Bronchial epithelial cell (primary cell): ENCODE data around the gene PAX7. TPM values are rescaled to one million over a fixed set of nuclear protein-coding genes. Genes with fewer than 3 reads are reported as not detected.

Source experiments
- DNase-seq: peaks from one replicate; pipeline ENCODE4 v3.0.0-alpha.2; 2010; ENCODE audit warnings: low read depth
- FAIRE-seq: peaks from 2 replicates; lab custom pipeline; 2011; peaks lifted over from hg19 to GRCh38; lab: Jason Lieb, UNC
- H3K27me3 ChIP-seq: 2 replicates; pipeline ENCODE4 v1.5.1; 2011; ENCODE audit warnings: low read length; ENCODE audit not compliant: control insufficient read depth, insufficient read depth
- H3K36me3 ChIP-seq: 2 replicates; pipeline ENCODE4 v1.5.1; 2011; ENCODE audit warnings: low read length; ENCODE audit not compliant: control insufficient read depth, insufficient read depth
- H3K4me3 ChIP-seq: 2 replicates; pipeline ENCODE4 v1.5.1; 2011; ENCODE audit warnings: mild to moderate bottlenecking, low read depth, low read length, control low read depth
- CTCF ChIP-seq: IDR thresholded peaks from 2 replicates; pipeline ENCODE4 v1.5.1; 2011; ENCODE audit warnings: mild to moderate bottlenecking, moderate library complexity, low read length, control low read depth, inconsistent platforms; ENCODE audit not compliant: insufficient read depth, severe bottlenecking
- total RNA-seq: library from RNA; depleted of rRNA; stranded (reverse); fragments of >200 nt; gene quantifications from 2 replicates; pipeline ENCODE4 v1.2.1, GENCODE V29; 2014

PAX7 gene
- total RNA-seq, 1 donor from 2014 or later, result not detected

- Histone ChIP-seq H3K27me3 (no peaks in the 10 kb centered on the region), H3K36me3 (no peaks in the 10 kb centered on the region), H3K4me3 (no peak overlapping the region)
- TF ChIP-seq CTCF, result no peak
- no peak for FAIRE-seq
- peak; percentile 34 for DNase-seq
Measured at GRCh38 chr1:18703041-18703621, 72.5 kb downstream of the PAX7 start.

GRCh38 chr1:18705811-18706210 is 75.2 kb downstream of the PAX7 start:
- Histone ChIP-seq H3K36me3 (no peaks in the 10 kb centered on the region), H3K27me3 (no peaks in the 10 kb centered on the region), H3K4me3 (no peak overlapping the region)
- TF ChIP-seq CTCF, result no peak
- FAIRE-seq (no peak), DNase-seq (no peak)

- no peak for TF ChIP-seq CTCF
- Histone ChIP-seq H3K36me3 (no peaks in the 10 kb centered on the region), H3K4me3 (no peak overlapping the region), H3K27me3 (peaks cover 4% of the 10 kb centered on the region)
- no peak for DNase-seq
- no peak for FAIRE-seq
Measured at GRCh38 chr1:18707696-18708257, 77.1 kb downstream of the PAX7 start.

GRCh38 chr1:18710002-18710401 is 79.4 kb downstream of the PAX7 start:
- Histone ChIP-seq H3K4me3 (no peak overlapping the region), H3K27me3 (peaks cover 6% of the 10 kb centered on the region), H3K36me3 (no peaks in the 10 kb centered on the region)
- FAIRE-seq, result no peak
- no peak for DNase-seq
- TF ChIP-seq CTCF, result no peak

GRCh38 chr1:18711003-18711402 is 80.4 kb downstream of the PAX7 start:
- DNase-seq (no peak), FAIRE-seq (no peak)
- no peak for TF ChIP-seq CTCF
- no peaks in the 10 kb centered on the region for H3K36me3 ChIP-seq
- no peak overlapping the region for H3K4me3 ChIP-seq
- H3K27me3 ChIP-seq, result peaks cover 12% of the 10 kb centered on the region
